Activated T-cell treated with anti-CD3 and anti-CD28 coated beads for 24 hours (primary cell): ENCODE data around the gene PPP2R2D.
"Not testable (repeated sequence)": the region's sequence is repeated elsewhere in the genome, so short reads cannot be mapped to it uniquely, and the experiment has no call there.

Source experiments
- DNase-seq: peaks from one replicate; pipeline ENCODE4 v3.0.0-alpha.2; 2020; ENCODE audit warnings: low read depth

The PPP2R2D gene

DNA sequence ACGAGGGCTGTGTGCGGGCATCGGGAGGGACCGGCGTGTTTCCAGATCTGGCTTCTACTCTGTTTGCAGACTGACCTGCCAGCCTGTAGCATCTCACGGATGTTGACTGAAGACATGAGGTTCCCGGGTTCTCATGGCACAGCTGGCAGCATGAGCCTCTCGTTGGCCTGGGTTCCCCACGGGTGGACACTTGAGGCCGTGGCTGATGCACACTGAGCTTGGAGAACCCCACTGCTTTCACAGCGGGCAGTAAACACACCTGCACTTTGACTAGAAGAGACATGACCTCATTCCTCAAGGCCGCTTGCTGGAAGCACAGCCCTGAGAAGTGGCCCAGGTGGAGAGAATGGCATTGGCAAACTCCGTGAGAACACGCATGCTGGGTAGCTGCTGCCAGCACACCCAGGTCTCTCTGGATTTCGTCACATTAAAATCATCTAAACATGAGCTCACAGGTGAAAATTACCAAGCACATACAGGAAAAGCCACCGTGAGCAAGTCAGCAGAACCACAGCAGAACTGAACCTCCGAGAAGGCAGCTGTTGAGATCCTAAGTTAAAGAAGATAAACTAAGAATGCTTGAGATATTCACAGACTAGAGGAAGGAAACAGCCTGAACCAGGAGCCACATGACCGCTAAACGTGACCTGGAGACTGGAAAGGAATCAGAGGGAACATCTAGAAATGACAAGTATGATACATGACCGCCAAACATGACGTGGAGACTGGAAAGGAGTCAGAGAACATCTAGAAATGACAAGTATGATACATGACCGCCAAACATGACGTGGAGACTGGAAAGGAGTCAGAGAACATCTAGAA is 48.4 kb downstream of the PPP2R2D start:
- DNase-seq: no peak

DNA sequence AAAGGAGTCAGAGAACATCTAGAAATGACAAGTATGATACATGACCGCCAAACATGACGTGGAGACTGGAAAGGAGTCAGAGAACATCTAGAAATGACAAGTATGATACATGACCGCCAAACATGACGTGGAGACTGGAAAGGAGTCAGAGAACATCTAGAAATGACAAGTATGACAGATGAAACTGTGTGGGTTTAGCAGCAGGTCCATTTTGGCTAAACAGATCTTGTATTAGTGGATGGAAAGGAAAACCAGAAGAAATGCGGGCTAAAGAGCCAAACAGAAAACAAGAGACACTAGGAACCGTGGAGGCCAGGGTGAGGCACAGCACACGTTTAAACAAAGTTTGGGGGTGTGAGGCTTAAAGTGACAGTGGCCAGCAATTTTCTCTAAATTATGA is 49.1 kb downstream of the PPP2R2D start:
- not testable (repeated sequence) for DNase-seq

DNA sequence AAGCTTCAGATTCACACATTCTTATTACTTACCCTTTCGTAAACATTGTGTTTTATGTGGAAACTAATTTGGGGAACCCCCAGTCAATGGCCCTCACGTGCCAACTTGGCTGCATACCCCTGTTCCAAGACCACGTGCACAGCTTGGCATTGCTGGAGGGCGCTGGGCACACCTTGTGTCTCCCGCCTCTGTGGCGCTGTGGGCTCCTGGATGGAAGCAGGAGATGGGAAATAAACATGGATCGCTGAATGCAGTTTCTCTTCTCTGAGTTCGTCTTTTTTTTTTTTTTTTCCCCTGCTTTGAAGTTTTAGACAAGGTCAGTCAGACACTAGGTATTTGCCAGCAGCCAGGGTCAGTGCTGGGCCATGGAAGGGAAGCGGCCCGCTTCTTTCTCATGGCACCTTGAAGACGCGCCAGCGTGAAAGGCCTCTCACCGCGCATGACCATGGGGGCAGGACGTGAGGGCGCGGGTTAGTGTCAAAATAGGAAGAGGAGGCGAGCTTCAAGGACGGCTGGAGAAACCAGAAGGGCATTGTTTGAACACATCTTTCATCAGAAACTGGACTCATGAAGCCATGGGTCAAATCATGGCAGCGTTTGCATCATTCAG is 53.7 kb downstream of the PPP2R2D start:
- DNase-seq: no peak

- no peak for DNase-seq
Measured at GRCh38 chr10:131955591-131956340, 55.0 kb downstream of the PPP2R2D start.

GRCh38 chr10:131959841-131960240 is 59.0 kb downstream of the PPP2R2D start:
- no peak for DNase-seq

DNA sequence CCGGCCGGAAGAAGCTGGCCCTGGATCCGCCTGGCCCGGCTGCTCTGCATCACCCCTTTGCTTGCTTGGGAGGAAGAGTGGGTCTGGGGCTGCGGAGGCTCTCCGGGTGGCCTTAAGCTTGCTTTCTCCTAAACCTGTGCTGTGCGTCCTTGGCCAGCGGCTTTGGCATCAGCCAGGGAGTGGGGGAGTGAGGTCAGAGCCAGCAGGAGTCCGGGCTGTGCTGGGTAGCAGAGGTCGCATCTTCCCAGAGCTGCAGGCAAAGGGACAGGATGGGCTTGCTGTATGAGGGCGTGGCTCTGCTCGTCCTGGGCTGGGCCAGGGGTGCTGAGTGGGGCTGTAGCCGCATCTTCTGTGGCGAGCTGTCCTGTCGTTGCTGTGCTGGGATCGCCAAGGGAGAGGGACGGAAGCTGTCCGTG is 59.8 kb downstream of the PPP2R2D start:
- DNase-seq: no peak

- DNase-seq: no peak
Measured at GRCh38 chr10:131961047-131961776, 60.4 kb downstream of the PPP2R2D start.

GRCh38 chr10:131961777-131962662 is 61.2 kb downstream of the PPP2R2D start:
- no peak for DNase-seq

- DNase-seq: no peak
Measured at GRCh38 chr10:131963350-131963749, 62.5 kb downstream of the PPP2R2D start.

DNA sequence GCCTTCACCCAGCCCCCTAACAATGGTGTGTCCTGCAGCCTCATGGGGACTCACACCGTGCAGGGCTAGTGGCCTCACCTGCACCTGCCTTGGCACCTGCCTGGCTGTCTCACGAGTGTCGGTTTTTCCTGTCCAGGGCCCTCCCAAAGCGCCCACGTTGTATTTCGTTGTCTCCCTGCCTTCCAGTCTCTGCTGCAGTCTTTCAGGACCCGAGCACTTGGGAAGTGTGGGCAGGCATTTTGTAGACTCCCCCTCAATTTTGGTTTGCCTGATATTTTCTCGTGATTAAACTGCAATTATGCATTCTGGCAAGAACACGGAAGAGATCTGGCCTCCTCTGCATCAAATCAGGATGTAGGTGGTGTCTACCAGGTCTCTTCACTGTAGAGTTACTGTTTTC is 63.0 kb downstream of the PPP2R2D start:
- no peak for DNase-seq

DNA sequence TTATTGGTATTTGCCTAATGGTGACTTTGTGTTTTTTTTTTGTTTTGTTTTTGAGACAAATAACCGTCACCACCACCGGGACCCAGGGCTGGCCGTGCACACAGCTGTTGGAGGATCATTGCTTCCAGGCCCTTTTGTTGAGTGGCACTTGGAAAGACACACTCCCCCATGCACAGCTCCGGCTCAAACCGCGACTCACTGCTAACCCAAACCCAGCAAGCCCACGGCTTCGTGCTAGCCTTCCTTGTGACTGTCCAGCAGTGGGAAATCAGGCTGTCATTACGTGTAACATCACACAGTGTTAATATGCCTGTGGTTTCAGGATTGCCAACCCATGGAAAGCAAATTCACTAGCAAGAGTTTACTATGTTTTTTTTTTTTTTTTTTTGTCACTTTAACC is 63.5 kb downstream of the PPP2R2D start:
- no peak for DNase-seq

GRCh38 chr10:131968949-131969348 is 68.1 kb downstream of the PPP2R2D start:
- no peak for DNase-seq

DNA sequence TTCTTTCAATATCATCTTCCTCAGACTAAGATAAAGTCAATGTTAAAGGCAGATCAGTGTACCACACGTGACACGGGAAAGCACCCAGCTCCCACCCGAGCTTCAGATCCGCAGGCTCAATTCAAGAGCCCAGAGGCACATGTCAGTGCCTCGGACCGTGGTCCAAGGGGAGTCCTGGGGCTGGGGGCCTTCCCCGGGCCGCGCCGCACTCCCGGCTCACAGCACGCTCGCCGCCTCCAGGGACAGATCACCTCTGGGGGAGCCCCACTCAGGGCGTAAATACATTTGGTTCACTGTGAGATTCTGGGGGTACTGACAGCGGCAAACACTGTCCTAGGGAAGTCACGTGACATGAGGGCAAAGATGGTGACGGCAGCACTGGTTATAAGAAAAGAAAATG is 70.1 kb downstream of the PPP2R2D start:
- no peak for DNase-seq

DNA sequence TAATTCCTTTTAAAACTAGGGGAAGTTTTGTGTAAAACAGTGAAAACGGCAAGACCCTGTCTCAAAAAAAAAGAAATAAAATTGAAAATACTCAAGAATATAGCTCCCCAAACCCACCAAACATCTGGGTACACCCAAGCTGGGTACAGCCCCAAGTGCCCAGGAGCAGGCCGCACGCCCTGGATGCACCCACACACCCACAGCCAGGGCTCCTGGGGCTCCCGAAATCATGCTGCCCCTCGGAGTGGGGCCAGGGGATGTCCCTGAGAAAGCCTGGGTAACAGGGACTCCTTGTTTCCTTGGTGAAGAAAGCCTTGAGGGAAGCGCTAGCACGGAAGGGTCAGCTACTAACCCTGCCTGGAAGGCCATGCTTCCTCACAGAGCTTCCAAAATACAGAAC is 70.8 kb downstream of the PPP2R2D start:
- DNase-seq: no peak

- DNase-seq: peak; percentile 26
Measured at GRCh38 chr10:131972474-131973071, 71.8 kb downstream of the PPP2R2D start.

GRCh38 chr10:131973160-131973951 is 72.5 kb downstream of the PPP2R2D start:
- no peak for DNase-seq

- DNase-seq: no peak
Measured at GRCh38 chr10:131974034-131974817, 73.4 kb downstream of the PPP2R2D start.

DNA sequence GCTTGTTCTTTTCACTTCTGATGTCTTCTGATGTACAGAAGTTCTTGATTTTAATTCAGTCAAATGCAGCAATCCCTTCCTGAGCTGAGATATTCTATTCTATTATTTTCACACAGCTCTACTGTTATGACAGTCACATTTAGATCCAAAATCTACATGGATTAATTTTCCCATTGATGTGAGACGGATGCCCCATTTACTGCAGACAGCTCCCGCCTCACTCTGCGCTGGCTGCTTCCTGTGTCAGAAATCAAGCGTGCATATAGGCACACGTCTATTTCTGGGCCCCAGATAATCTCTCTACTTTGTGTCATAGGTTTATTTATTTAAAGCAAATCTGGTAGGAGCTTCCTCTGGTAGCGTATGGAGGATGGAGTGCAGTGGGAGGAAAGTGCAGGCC is 74.2 kb downstream of the PPP2R2D start:
- no peak for DNase-seq

DNA sequence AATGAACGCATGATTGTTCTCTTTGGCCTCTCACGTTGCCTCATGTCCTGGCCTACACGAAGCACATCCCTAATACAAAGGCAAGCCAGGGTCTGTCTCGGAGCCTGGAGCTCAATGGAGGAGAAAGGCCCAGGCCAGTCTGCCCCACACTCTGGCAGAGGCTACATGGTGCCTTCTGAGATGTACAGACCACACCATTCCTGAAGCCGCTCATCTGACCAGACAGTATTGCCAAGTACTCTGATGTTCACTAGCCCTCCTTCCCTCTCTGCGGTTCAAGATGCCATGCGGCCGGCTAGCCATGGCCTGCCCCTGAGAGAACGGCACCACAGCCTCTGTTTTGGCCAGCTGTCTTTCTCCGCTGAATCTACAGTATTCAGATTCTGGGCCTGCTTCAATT is 75.0 kb downstream of the PPP2R2D start:
- no peak for DNase-seq
